Endothelial cell (in vitro differentiated cells): ENCODE results near the gene PITPNM2. TPM values are rescaled to one million over a fixed set of nuclear protein-coding genes. Genes with fewer than 3 reads are reported as not detected.

Source experiments
- DNase-seq: peaks from one replicate; pipeline ENCODE4 v3.0.0; 2021; ENCODE audit warnings: low spot score
- H3K27ac Mint-ChIP-seq: one replicate; pipeline ENCODE4 v1.8.0; 2021; ENCODE audit warnings: mixed read lengths, inconsistent platforms; ENCODE audit not compliant: unreplicated experiment
- H3K27me3 Mint-ChIP-seq: one replicate; pipeline ENCODE4 v1.8.0; 2021; ENCODE audit warnings: mild to moderate bottlenecking, moderate library complexity, mixed read lengths, inconsistent platforms; ENCODE audit not compliant: unreplicated experiment
- H3K36me3 Mint-ChIP-seq: one replicate; pipeline ENCODE4 v1.8.0; 2021; ENCODE audit warnings: mild to moderate bottlenecking, low read depth, mixed read lengths, inconsistent platforms; ENCODE audit not compliant: unreplicated experiment
- H3K4me1 Mint-ChIP-seq: one replicate; pipeline ENCODE4 v1.8.0; 2021; ENCODE audit warnings: mild to moderate bottlenecking, mixed read lengths, inconsistent platforms; ENCODE audit not compliant: unreplicated experiment
- H3K4me3 Mint-ChIP-seq: one replicate; pipeline ENCODE4 v1.8.0; 2021; ENCODE audit warnings: mild to moderate bottlenecking, mixed read lengths, inconsistent platforms; ENCODE audit not compliant: unreplicated experiment
- H3K9me3 Mint-ChIP-seq: one replicate; pipeline ENCODE4 v1.8.0; 2021; ENCODE audit warnings: mixed read lengths, inconsistent platforms; ENCODE audit not compliant: unreplicated experiment
- total RNA-seq: library from RNA; stranded (reverse); fragmentation: NEBNext Ultra II Directional; extraction: Animal tissue kit (Norgen Biotek cat#: 25700); gene quantifications from one replicate; pipeline ENCODE4 v1.2.1, GENCODE V29; 2021; ENCODE audit not compliant: unreplicated experiment
- TF ChIP-seq, protein P1 (sequence below): fragments of 200-600 bp; sonication (generic); IDR thresholded peaks from one replicate; pipeline ENCODE4 v1.5.0; 2021; ENCODE audit warnings: antibody characterized with exemption; ENCODE audit not compliant: unreplicated experiment

PITPNM2 gene
- total RNA-seq, 1 donor from 2014 or later, result 14.3 TPM

DNA sequence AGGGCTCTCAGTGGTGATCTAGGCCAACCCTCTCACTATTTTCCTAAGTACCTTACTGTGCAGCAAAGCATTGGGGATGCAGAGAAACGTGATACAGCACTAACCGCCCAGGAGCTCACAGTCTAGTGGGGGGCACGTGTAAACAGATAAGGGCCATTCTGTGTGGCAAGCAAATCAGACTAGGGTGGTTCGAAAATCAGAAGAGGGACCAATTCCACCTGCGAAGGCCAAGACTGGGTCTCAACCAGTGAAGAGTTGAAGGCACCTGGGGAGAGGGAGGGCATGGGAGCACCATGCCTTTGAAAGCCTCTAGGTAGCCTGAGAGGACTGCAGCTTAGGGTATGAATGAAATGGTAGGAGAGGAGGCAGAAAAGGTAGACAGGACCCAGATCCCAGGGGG, 2.2 kb downstream of the PITPNM2 start:
- Mint-ChIP-seq H3K27me3 (peaks cover 18% of the 10 kb centered on the region), H3K27ac (no peak overlapping the region), H3K4me1 (peaks cover 26% of the 10 kb centered on the region), H3K4me3 (peak overlapping the region; percentile 45), H3K36me3 (peaks cover 17% of the 10 kb centered on the region), H3K9me3 (no peaks in the 10 kb centered on the region)
- TF ChIP-seq, protein P1, sequence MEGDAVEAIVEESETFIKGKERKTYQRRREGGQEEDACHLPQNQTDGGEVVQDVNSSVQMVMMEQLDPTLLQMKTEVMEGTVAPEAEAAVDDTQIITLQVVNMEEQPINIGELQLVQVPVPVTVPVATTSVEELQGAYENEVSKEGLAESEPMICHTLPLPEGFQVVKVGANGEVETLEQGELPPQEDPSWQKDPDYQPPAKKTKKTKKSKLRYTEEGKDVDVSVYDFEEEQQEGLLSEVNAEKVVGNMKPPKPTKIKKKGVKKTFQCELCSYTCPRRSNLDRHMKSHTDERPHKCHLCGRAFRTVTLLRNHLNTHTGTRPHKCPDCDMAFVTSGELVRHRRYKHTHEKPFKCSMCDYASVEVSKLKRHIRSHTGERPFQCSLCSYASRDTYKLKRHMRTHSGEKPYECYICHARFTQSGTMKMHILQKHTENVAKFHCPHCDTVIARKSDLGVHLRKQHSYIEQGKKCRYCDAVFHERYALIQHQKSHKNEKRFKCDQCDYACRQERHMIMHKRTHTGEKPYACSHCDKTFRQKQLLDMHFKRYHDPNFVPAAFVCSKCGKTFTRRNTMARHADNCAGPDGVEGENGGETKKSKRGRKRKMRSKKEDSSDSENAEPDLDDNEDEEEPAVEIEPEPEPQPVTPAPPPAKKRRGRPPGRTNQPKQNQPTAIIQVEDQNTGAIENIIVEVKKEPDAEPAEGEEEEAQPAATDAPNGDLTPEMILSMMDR, result no peak
- no peak for DNase-seq

DNA sequence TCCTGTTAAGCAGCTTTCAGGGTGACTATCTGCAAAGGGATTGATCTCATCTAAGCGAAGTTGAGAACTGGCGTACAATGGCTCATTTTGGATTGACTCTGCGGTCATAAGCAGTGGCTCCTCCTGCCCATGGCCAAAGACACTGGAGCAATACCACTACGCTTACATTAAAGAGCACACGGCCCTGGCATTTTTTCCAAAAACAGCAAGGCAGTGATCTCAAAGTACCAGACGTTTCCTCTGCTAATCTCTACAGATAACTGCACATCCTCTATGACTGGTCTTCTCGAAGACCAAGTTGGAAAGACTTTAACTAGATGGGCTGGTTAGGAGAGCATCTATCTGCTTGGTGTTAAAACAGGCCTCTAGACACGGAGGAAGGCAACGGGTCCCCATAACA, 2.7 kb downstream of the PITPNM2 start:
- Mint-ChIP-seq H3K27ac (no peak overlapping the region), H3K4me3 (peak overlapping the region; percentile 45), H3K36me3 (peaks cover 17% of the 10 kb centered on the region), H3K27me3 (peaks cover 18% of the 10 kb centered on the region), H3K4me1 (peaks cover 26% of the 10 kb centered on the region), H3K9me3 (no peaks in the 10 kb centered on the region)
- no peak for DNase-seq
- TF ChIP-seq, protein P1, result no peak

DNA sequence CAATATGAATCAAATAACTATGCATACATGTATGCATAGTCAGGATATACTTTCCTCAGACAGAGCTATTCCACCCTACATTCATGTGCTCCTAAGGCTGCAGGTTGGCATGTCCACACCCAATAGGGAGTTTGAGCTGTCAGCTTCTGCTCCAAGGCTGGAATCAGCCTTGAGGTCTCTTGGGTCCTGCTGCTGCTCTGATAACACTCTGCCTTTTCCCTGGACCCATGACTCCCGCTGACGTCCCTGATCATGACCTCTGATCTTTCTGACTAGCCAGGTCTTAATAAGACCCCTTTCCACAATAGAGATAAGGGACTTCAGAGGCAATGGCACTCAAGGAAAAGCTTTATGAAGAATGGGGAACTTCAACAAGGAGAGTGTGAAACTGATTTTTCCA, 5.7 kb downstream of the PITPNM2 start:
- TF ChIP-seq, protein P1, result no peak
- Mint-ChIP-seq H3K36me3 (peaks cover 12% of the 10 kb centered on the region), H3K9me3 (no peaks in the 10 kb centered on the region), H3K27ac (no peak overlapping the region), H3K27me3 (peaks cover 13% of the 10 kb centered on the region), H3K4me1 (peaks cover 31% of the 10 kb centered on the region), H3K4me3 (no peak overlapping the region)
- DNase-seq, result no peak

DNA sequence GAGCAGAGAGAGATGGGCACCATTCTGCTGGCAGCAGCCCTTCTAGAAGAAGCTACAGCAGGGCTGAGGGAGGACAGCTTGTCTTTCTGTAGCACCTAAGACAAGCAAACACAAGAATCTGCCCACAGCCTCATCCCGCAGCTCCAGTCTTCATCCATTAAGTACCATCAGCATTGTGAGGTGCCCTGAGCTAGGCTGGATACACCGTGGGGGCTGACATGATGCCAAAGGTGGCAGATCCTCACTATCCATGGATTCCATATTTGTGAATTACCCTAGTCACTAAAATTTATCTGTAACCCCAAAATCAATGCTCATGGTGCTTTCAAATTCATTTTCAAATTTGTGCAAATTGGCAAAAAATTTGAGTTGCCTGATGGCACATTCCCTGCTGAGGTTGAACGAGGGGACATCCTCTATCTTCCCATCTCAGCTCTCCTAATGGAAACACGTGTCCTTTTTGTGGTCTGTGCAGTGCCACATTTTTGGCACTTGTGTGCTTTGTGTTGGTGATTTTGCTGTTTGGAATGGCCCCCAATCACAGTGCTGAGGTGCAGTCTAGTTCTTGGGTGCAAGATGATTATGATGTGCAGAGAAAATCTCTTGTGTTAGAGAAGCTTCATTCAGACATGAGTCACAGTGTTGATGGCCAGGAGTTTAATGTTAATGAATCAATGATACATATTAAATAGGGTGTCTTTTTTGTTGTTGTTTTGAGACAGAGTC, 7.0 kb downstream of the PITPNM2 start:
- DNase-seq, result no peak
- no peak overlapping the region for H3K4me3 Mint-ChIP-seq
- peaks cover 6% of the 10 kb centered on the region for H3K36me3 Mint-ChIP-seq
- no peak overlapping the region for H3K27ac Mint-ChIP-seq
- peaks cover 22% of the 10 kb centered on the region for H3K4me1 Mint-ChIP-seq
- peaks cover 3% of the 10 kb centered on the region for H3K27me3 Mint-ChIP-seq
- TF ChIP-seq, protein P1, result no peak
- no peaks in the 10 kb centered on the region for H3K9me3 Mint-ChIP-seq

DNA sequence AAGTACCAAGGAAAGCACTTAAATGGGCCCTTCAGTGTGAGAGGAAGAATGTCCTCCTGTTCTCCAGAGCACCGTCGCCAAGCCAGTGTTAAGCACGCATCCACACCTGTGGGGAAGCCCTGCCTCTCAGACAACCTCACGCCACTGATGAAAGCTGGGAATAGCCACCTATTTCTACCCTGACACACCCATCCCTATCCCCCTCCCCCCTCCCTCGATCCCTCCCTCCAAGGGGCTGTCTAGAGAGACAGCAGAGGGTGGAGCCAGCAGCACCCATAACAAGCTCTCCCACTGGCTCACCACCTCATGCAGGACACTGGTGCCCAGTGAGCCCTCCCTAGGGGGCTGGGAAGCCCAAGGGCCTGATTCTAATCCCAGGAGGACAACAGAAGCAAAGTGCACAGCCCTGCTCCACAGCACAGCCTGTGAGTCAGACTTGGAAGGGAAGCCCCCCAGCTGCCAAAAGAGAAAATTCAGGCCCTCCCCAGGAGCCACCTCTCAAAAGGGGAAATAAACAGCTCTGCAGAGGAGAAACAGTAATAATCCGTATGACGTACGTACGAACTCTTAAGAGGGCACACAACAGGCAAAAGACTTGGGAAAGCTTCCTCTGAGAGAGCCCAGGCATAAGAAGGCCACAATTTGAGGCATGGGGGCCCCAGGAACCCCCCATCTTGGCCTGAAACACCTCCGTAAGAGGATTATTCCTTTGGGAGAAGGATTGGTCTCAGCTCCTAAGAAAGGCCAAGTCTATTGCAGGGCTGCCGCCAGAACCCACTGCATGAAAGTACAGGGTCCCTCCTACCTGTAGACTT, 7.8 kb downstream of the PITPNM2 start:
- Mint-ChIP-seq H3K4me3 (no peak overlapping the region), H3K36me3 (no peaks in the 10 kb centered on the region), H3K27me3 (peaks cover 3% of the 10 kb centered on the region), H3K4me1 (peaks cover 16% of the 10 kb centered on the region), H3K27ac (no peak overlapping the region), H3K9me3 (no peaks in the 10 kb centered on the region)
- TF ChIP-seq, protein P1, result no peak
- DNase-seq, result no peak
